HG02943 (cell line): ENCODE results near the gene MIS12.

Source experiments
- ATAC-seq: cut with Tn5 transposase; IDR thresholded peaks from one replicate; pipeline ENCODE4 v1.9.1; 2021; ENCODE audit warnings: mild to moderate bottlenecking, low read depth, moderate library complexity; ENCODE audit not compliant: unreplicated experiment

Gene MIS12, protein sequence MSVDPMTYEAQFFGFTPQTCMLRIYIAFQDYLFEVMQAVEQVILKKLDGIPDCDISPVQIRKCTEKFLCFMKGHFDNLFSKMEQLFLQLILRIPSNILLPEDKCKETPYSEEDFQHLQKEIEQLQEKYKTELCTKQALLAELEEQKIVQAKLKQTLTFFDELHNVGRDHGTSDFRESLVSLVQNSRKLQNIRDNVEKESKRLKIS

DNA sequence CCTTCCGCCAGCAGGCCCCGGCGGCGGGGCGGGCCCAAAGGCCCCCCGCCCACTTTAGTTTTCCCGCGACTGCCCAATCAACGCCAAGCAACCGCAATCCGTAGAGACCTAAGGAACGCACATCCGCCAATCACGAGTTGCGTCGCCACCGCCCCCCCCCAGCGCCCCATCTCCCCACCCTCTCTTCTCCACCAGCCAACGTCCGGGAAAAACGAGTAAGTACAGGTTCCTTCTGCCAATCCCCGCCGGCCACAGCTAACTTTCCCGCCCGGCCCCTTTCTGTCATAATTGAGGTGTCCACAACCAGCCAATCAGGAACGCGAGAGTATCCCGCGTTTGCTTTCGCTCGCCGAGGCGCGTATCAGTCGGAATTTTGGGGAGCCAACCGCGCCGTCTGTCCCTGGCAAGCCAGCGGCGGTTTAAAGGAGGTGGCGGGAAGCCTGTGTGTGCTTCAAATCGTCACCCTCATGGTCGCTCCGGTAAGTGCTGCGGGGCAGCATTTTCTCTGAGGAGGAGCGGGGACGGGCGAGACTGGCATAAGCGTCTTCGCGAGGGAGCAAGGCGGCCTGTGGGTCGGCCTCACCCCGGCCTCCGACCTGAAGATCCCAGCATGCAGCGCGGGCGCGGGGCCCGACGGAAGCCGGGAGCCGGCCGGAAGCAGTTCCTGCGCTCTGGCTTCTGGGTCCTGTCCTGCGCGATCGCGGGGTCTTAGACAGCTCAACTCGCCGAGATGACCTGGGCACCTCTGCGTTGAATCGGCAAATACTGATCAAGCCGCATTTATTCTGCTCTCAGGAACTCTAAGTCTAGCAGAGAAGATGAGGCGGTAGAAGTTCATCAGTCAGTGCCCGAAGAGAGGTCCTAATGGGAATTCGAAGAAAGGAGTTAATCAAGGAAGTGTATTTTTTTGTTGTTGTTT, at the start of gene MIS12:
Gene MIS12, plus strand, starts transcription at position 361 of the 919 bp plus-strand sequence. CDS start 2,297 bp downstream, outside the sequence.
- ATAC-seq, result peak; percentile 88

DNA sequence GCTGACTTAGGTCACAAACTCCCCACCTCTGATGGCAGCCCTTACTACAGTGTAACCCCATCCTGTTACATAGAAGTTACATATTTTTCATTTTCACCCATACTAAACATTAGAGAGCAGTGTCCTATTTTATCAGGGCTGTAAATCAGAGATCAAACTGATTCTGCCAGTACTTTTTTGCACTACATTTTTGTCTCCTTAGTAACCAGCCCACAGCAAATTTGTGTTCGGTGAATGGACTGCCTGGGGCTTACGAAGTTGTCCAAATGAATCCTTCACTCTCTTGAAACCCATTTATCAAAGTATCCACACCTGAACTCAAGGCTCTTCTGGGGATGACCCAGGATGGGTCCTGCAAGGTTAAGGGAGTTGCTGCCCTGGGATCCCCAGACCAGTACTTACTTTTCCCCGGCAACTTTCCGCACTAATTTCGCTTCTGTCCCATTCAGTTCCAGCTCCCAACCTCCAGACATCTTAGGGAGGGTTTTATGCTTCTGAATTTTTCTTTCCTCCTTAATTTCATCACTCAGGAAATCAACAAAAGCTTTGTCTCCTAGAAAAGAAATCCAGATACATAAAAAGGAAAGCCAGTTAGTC, 48.5 kb upstream of the MIS12 start:
- no peak for ATAC-seq

DNA sequence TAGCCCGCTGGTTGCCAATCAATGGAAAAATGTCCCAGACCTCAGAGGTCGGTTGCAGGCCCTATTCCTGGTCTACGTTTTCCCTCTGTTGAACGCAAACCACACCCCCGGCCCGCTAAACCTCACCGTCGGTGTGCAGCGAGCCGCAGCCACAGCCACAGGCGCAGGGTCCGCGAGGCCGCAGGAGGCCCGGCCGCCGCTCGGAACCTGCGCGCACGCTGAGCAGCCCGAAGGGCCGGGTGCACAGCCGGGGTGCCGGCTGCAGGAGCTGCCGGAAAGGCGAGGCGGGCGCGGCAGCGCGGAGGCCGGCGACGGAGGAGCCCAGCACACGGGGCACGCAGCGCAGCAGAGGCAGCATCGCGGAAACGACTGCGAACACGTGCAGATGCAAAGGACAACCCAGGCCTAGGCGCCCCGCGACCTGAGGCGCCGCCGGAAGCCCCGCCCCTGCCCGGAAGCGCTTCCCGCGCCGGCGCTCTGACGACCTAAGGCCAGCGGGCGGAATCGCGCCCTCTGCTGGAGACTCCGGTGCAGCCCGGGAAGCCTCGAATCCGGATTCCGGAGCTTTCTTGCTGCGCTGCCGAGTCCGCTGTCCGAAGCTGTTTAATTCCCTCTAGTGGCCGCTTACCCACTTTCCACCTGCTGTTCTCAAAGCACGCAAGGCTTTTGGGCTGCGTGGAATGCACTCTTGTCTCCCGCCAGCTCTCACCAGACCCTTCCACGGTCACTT, 47.5 kb upstream of the MIS12 start, which contains the start of gene C1QBP:
Gene C1QBP, minus strand, starts transcription at position 440 of the 730 bp plus-strand sequence. Its CDS starts 82 bp downstream, at position 358.
- peak; percentile 68 for ATAC-seq

DNA sequence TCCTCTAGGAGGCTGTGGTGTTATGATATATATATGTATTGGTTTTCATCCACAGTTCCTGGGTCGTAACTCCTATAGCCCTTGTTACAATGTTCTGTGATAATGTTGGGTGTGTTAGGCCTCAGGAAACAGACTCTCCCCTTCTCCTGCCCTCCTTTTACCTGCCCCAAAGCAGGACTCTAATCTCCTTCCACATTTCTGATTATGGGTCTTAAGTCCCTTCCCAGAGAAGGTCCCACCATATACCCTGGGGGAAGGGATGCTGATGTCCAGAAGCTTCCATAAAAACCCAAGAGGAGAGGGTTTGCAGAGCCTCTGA, 47.0 kb upstream of the MIS12 start:
- peak; percentile 17 for ATAC-seq

DNA sequence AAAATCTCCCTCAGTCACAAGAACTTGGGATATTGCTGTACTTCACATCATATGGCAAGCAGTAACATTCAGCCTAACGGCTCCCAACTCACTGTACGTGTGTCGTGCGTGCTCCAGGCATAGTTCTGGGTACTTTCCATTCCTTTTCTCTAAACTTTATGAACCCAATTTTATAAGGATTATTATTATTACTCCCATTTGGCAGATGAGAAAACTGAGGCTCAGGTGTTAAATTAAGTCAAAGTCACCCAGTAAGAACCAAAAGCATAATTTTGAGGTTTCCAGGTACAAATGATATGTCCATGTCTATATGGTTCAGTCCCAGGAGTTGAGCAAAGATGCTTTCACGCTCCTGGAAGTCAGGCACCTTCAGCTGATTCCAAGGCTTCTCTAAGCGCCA, 42.6 kb upstream of the MIS12 start:
- no peak for ATAC-seq

DNA sequence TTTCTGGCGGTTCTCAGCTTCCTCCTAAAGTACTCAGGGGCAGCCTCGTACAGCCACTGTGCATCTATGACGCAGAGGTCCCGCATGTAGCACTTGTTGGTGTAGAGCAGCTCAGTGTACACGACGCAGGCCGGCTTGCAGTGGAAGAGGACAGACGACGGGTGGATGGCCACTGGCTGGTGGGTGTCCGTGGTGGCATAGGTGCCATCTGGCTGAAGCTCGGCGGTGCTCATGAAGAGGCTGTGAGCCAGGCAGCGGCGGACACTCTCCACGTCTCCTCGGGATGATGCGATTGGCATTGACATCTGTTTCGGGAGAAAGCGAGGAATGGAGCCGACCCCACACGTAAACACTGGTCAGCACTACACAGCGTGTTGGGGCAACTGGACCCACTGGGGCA, 42.2 kb upstream of the MIS12 start:
- ATAC-seq, result no peak

DNA sequence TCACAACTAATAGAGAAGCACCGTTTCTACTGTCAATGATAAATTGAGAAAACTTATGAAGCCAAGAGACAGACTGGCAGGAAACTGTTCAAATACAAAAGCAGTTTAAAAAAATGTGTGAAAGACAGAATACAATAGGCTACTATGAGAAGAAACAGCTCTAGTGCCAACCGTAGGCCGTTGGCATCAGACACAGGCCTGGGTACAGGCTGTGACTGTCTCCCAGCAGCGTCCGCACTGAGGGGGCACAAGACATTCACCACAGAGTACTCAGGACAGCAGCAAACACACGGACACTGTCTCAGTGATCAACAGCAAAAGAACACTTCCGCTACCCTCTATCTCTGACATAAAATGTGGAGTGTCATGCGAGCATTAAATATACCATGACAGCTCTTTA, 39.6 kb upstream of the MIS12 start:
- ATAC-seq, result no peak

DNA sequence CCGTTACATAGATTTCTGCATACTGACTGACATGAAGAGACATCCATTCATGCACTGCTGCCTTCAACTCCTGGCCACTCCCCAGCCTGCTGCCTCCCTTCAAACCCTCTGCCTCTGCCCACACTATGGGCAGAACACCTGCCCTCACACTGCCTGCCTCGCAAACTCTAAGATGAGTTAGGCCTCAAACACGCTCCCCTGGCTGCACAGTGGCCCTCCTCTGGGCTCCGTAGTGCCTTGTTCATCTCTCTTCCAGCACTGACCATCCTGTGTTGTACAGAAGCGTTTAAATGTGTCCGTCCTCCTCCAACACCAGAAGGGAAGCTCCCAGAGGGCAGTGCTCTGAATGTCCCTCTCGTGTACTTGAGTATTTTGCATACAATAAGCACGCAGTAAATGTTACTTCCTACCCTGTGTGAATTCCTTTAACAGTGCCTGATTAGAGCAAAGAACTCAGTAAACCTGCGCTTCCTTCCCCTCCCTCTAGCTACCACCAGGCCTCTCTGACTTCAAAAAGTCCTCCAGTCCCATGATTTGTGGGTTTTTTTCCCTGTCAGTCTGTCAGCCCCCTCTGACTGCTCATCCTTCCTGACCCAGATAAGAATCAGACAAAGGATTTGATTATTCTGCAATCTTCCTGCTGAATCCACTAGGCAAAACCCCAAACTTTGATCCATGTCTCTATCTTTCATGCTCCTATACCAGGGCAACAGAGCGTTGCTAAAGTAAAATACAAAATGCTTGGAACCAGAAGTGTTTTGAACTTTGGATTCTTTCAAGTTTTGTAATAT, 21.5 kb upstream of the MIS12 start:
- ATAC-seq, result no peak

DNA sequence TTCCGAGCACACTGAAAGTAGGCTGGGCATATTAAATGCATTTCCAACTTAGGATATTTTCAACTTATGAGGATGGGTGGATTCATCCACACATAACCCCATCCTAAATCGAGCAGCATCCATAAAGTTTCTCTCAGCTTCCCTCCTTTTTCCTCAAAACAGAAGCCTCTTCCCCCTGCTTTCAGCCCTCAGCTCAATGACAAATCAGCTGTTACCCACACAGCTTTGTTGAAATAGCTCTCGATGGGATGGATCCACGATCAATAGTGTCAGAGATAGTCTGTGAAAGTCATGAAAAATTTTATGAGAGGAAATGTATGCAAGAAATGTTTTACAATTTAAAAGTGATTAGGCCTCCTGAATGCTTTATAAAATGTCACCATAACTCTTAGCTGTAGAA, 20.1 kb upstream of the MIS12 start:
- ATAC-seq, result no peak

DNA sequence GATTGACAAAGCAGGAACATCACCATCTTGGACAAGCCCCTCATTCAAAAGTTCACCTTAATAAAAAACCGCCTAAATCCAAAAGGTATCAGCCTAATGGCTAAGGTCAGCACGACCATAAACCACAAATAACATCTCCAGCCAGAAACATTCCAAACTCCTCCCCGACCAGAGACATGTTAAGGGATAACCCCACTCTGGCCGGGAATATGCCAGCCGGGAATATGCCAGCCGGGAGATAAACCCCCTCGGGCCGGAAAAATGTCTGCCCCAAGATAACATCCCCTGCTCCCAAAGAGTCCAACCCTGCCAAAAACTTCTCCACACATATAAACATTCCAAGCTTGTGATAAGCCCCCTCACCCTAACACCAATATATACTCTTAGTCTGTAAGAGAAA, 18.9 kb upstream of the MIS12 start:
- ATAC-seq, result no peak

DNA sequence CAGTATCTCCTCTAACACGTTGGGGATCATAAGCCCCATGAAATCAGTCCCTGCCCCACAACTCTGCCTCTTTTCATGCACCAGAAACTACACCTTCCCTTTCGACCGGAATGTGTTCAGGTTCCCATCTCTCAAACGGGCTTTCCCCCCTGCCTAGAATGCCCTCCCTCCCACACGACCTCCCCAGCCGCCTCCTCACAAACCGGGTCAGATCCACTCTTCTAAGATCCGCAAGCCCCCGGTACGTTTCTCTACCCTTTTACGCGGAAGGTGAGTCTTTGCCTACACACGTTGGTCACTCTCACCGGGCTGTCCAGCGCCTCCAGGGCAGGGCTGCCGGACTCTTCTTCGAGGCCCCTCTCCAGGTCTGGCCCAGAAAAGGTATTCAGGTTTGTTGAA, 18.3 kb upstream of the MIS12 start:
- no peak for ATAC-seq

DNA sequence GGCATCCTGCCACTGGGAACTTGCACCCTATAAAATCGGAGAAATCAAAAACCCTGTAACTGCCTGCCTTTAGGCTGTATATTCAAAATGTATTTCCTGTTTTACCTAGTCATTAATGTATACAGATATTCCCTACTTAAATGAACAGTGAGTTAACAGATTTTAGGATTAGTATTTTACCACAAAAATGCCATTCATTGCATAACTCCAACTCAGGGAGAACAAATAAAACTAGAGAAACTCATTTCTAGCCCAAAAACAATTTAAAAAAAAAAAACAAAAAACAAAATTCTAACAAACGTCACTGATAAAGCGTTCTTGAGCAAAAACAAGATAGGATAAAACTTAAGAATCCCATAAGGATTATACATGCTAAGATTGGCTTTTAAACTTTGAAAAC, 13.9 kb upstream of the MIS12 start:
- ATAC-seq, result no peak

DNA sequence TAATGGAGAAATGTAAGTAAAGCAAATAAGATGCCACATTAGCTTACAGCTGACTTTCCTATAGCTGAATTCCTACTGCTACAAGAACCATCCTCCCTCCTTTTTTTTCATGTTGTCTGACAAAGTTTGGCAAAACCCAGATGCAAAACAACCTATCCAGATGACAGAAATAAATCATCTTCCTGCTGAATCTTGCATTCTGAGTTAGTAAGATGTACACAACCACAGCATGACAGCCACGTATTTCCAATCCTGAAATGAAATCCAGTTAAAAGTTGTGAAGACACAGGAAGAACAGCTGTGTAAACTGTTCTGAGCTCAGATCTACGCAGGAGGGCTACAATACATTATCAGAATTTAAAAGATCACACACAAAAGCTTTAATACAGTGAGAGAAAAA, 12.5 kb upstream of the MIS12 start:
- ATAC-seq, result no peak

DNA sequence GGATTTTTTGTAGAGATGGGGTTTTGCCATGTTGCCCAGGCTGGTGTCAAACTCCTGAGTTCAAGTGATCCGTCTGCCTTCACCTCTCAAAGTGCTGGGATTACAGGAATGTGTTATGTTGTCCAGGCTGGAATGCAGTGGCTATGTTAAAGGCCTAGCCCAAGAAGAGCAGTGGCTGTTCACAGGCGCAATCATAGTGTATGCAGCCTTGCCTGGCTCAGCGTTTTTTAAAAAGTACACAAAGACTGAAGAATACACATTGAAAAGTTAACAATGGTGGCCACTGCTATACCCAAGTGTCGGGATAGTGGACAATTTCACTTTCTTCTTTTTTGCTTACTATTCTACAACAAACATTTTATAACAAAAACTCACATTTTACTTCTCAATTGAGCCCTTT, 7.4 kb upstream of the MIS12 start:
- no peak for ATAC-seq

DNA sequence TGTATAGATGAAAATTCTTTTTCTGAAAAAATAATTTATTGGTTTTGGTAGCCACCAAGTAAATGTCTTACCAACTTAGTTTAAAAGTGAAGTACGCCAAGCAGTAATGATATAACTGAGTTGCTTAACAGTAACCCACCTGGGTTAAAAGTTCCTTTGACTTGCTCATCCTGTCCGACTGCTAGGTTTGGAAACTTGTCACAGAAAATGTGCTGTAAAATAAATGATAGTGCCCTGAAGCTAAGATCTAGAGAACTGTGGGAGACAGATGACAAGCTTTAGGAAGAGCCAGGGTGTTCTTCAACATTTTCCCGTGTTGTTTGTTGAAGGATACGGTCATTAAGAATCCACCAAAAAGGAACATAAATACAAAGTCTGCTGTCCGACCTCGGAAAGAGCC, 5.4 kb upstream of the MIS12 start:
- ATAC-seq, result no peak

DNA sequence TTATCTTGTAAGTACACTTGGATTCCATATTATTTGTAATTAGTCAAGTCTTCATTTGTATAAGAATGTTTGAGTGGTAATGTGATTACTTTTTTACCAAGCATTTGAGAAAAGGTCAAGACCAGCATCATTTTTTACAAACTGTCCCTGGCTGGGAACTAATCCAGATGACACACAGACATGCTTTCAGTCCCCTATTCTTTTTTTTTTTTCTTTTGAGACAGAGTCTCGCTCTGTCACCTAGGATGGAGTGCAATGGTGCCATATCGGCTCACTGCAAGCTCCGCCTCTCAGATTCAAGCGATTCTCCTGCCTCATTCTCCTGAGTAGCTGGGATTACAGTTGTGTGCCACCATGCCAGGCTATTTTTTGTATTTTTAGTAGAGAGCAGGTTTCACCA, 4.9 kb upstream of the MIS12 start:
- ATAC-seq, result no peak

DNA sequence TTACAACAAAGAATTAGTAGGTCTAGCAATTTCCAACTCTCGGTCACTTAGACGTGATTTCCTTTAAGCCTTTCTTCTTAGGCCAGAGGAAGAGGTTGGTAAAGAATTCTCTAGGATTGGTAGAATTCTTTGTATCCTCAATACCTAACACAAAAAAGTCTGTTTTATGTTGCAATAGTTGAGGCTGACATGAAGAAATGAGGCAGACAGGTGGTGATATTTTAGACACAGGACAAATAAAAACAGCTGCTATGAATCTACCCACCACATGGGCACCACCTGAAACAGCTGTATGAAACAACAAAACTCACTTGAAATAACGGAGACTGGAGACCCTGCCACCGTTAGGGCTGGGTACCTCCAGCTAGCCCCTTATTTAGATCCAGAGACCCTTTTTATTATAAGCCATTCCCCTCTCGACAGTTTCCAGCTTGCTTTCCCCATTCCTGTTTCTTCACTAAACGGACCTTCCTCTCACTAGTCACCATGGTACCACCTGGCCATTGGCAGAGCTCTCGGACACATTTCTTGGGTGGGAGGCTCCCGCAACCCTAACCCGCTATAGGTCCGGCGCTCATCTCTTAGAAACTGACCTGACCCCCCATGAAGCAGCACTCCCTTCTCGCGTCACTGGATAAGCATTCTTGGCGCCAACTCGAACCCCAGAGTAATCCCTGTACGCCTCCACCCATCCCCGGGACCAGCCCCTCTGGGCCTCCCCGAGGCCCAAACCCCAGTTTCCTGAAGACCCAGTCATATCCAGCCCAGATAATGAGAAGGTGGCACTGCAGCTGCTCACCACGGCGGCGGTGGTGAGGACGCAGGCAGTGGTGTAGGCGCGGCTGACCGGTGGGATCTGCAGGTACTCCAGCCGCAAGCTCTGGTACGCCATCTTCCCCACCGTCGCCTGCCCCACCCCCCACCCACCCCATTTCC, 828 bp upstream of the MIS12 start, which contains the start of gene DERL2:
Gene DERL2, minus strand, starts transcription at position 909 of the 936 bp plus-strand sequence. Its CDS starts 17 bp downstream, at position 892.
- ATAC-seq, result no peak

DNA sequence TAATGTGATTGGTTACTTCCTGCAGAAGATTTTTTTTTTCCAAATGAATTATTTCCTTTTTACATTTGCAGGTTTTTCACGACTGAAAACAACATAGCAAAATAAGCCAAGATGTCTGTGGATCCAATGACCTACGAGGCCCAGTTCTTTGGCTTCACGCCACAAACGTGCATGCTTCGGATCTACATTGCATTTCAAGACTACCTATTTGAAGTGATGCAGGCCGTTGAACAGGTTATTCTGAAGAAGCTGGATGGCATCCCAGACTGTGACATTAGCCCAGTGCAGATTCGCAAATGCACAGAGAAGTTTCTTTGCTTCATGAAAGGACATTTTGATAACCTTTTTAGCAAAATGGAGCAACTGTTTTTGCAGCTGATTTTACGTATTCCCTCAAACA, 2.4 kb downstream of the MIS12 start:
- ATAC-seq, result no peak

DNA sequence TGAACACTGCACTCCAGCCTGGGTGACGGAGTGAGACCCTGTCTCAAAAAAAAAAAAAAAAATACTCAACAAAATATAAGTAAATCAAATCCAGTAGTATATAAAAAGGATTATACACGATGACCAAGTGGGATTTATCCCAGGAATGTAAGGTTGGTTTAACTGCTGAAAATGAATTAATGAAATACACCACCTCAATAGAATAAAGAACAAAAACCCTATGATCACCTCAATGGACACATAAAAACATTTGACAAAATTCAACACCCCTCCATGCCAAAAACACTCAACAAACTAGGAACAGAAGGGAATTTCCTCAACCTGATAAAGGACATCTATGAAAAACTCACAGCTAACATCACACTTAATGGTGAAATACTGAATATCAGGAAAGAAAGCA, 6.6 kb downstream of the MIS12 start:
- no peak for ATAC-seq
